Left lobe of liver (tissue), 1 donor: Measurements from ENCODE around the gene PLA2G2C. TPM values are rescaled to one million over a fixed set of nuclear protein-coding genes. Genes with fewer than 3 reads are reported as not detected.

Experiments used
- total RNA-seq: library from RNA; stranded (reverse); gene quantifications from one replicate; pipeline ENCODE4 v1.2.1, GENCODE V29; 2021
- donor health status: DM: no; HTN: yes; CAD: no.

PLA2G2C gene
- total RNA-seq, 1 donor from 2014 or later: not detected

Other genes with a start within 250 kb of the PLA2G2C start
- 128 TPM for gene PLA2G2A, start 206.9 kb downstream of the PLA2G2C start, total RNA-seq
- gene PLA2G5, start 116.3 kb downstream of the PLA2G2C start, total RNA-seq: 5.8 TPM
- not detected for gene PLA2G2D, start 67.0 kb downstream of the PLA2G2C start, total RNA-seq
- not detected for gene PLA2G2F, start 47.2 kb downstream of the PLA2G2C start, total RNA-seq
- 1.3 TPM for gene UBXN10, start 422 bp downstream of the PLA2G2C start, total RNA-seq
- not detected for gene VWA5B1, start 104.4 kb upstream of the PLA2G2C start, total RNA-seq